ENCODE results near the gene GTF2H1.

GTF2H1 gene

Small RNA genes within 50 kb of the gene (small RNA-seq; reads per million reads assigned to genes)
- gene MIR3159 (ENCODE audit: low read depth) = 1.7 reads per million

All from mesenchymal stem cell (in vitro differentiated cells and primary cell).